Natural killer cell (primary cell): ENCODE measurements around the gene MMD2. TPM values are rescaled to one million over a fixed set of nuclear protein-coding genes. Genes with fewer than 3 reads are reported as not detected.

ENCODE experiments used
- ATAC-seq, 3 donors: fragments of 150-1000 bp in 2 of 3; fragments of 200-7000 bp in 1 of 3; cut with Tn5 transposase; 1 replicate in 1 of 3; 2 replicates in 2 of 3; pipeline ENCODE4 v1.10.0; 2021; ENCODE audit warnings: mild to moderate bottlenecking in 2 of 3, moderate library complexity in 2 of 3
- DNase-seq, 2 donors: peaks; one replicate each; pipeline versions ENCODE4 v3.0.0 to v3.0.0-alpha.2; 2013 to 2021; ENCODE audit warnings: mixed read lengths in 1 of 2
- H3K27ac ChIP-seq: one replicate; pipeline ENCODE4 v1.5.1; 2013; ENCODE audit warnings: mild to moderate bottlenecking, low read length
- H3K27me3 ChIP-seq: one replicate; pipeline ENCODE4 v1.6.1; 2013; ENCODE audit warnings: low read length; ENCODE audit not compliant: control insufficient read depth, insufficient read depth
- H3K36me3 ChIP-seq: one replicate; pipeline ENCODE4 v1.6.1; 2013; ENCODE audit warnings: low read length; ENCODE audit not compliant: control insufficient read depth, insufficient read depth
- H3K4me1 ChIP-seq: one replicate; pipeline ENCODE4 v1.6.1; 2013; ENCODE audit warnings: low read length; ENCODE audit not compliant: control insufficient read depth, insufficient read depth
- H3K4me3 ChIP-seq: one replicate; pipeline ENCODE4 v1.5.1; 2013; ENCODE audit warnings: low read length
- H3K9me3 ChIP-seq: one replicate; pipeline ENCODE4 v1.6.1; 2013; ENCODE audit warnings: low read length; ENCODE audit not compliant: control insufficient read depth, insufficient read depth
- H3K27ac Mint-ChIP-seq, 2 donors: one replicate each; pipeline ENCODE4 v1.8.0; 2022; ENCODE audit warnings: mild to moderate bottlenecking in 2 of 2, mixed read lengths in 2 of 2, moderate library complexity in 1 of 2
- H3K27me3 Mint-ChIP-seq, 2 donors: one replicate each; pipeline ENCODE4 v1.8.0; 2022; ENCODE audit warnings: low read depth in 2 of 2, mixed read lengths in 2 of 2
- H3K36me3 Mint-ChIP-seq: one replicate; pipeline ENCODE4 v1.8.0; 2022; ENCODE audit warnings: mixed read lengths
- H3K4me1 Mint-ChIP-seq, 2 donors: one replicate each; pipeline ENCODE4 v1.8.0; 2022; ENCODE audit warnings: mixed read lengths in 2 of 2
- H3K4me3 Mint-ChIP-seq: one replicate; pipeline ENCODE4 v1.8.0; 2022; ENCODE audit warnings: mild to moderate bottlenecking, moderate library complexity, mixed read lengths
- H3K9me3 Mint-ChIP-seq, 2 donors: one replicate each; pipeline ENCODE4 v1.8.0; 2022; ENCODE audit warnings: mixed read lengths in 2 of 2
- CTCF ChIP-seq: fragments of 200-600 bp; IDR thresholded peaks from one replicate; pipeline ENCODE4 v1.8.0; 2022; ENCODE audit warnings: antibody characterized with exemption
- WGBS: methylation state at CpG from one replicate; pipeline ENCODE4 v1.1.7; 2013; ENCODE audit warnings: missing lambda C conversion rate; ENCODE audit not compliant: insufficient coverage; 5-methylcytosine and 5-hydroxymethylcytosine counted together
- intact Hi-C: fragments of 100-400 bp; cut with micrococcal nuclease; formaldehyde crosslinking; loops from one replicate; pipeline ENCODE4 v1.14.2; 2022
- total RNA-seq, 4 donors: library from RNA; stranded (reverse); fragments of 120-200 nt in 1 of 4; gene quantifications; one replicate each; pipeline versions ENCODE4 v1.2.3 to v1.2.4, GENCODE V29; 2013 to 2022

MMD2 gene
- total RNA-seq, 3 donors from 2014 or later (not counting 1 experiment from before 2014, with no cell fraction given), result not detected

- no peaks in the 10 kb centered on the region for H3K4me1 Mint-ChIP-seq
- no peak overlapping the region for H3K4me3 Mint-ChIP-seq
- H3K27ac Mint-ChIP-seq, result no peak overlapping the region
- ATAC-seq, result no peak
- no peak overlapping the region for H3K4me3 ChIP-seq
- H3K27me3 Mint-ChIP-seq, result peaks cover 20 to 34% of the 10 kb centered on the region in 2 donors
- no peak for TF ChIP-seq CTCF
- H3K9me3 Mint-ChIP-seq, result no peaks in the 10 kb centered on the region
- no peak overlapping the region for H3K27ac ChIP-seq
- intact Hi-C loops, result no loop called here
- no peak for DNase-seq
- H3K9me3 ChIP-seq, result peaks cover 3% of the 10 kb centered on the region
- no peaks in the 10 kb centered on the region for H3K36me3 Mint-ChIP-seq
- H3K27me3 ChIP-seq, result no peaks in the 10 kb centered on the region
- no peaks in the 10 kb centered on the region for H3K36me3 ChIP-seq
- H3K4me1 ChIP-seq, result no peaks in the 10 kb centered on the region
- 77% methylated on average over 5 of the region's 5 CpGs for WGBS
Observed at GRCh38 chr7:4951304-4951703, 7.7 kb downstream of the MMD2 start.

- no peaks in the 10 kb centered on the region for H3K36me3 Mint-ChIP-seq
- peaks cover 3% of the 10 kb centered on the region for H3K9me3 ChIP-seq
- ATAC-seq (no peak), DNase-seq (no peak)
- H3K27ac ChIP-seq, result no peak overlapping the region
- no peaks in the 10 kb centered on the region for H3K4me1 Mint-ChIP-seq
- H3K4me3 Mint-ChIP-seq, result no peak overlapping the region
- no peaks in the 10 kb centered on the region for H3K27me3 ChIP-seq
- intact Hi-C loops, result no loop called here
- H3K27me3 Mint-ChIP-seq, result peaks cover 17 to 22% of the 10 kb centered on the region in 2 donors
- no peaks in the 10 kb centered on the region for H3K4me1 ChIP-seq
- WGBS, result 94% methylated on average over 7 of the region's 7 CpGs
- no peak for TF ChIP-seq CTCF
- H3K27ac Mint-ChIP-seq, result no peak overlapping the region
- H3K4me3 ChIP-seq, result no peak overlapping the region
- H3K9me3 Mint-ChIP-seq, result no peaks in the 10 kb centered on the region
- H3K36me3 ChIP-seq, result no peaks in the 10 kb centered on the region
Observed at GRCh38 chr7:4948402-4948801, 10.6 kb downstream of the MMD2 start.

- H3K4me3 Mint-ChIP-seq, result no peak overlapping the region
- peaks cover 3% of the 10 kb centered on the region for H3K9me3 ChIP-seq
- H3K27ac Mint-ChIP-seq, result no peak overlapping the region
- intact Hi-C loops, result no loop called here
- no peaks in the 10 kb centered on the region for H3K4me1 Mint-ChIP-seq
- H3K36me3 Mint-ChIP-seq, result no peaks in the 10 kb centered on the region
- DNase-seq, result no peak
- no peak overlapping the region for H3K4me3 ChIP-seq
- no peak for ATAC-seq
- TF ChIP-seq CTCF, result no peak
- H3K27ac ChIP-seq, result no peak overlapping the region
- H3K27me3 ChIP-seq, result no peaks in the 10 kb centered on the region
- peaks cover under 1 to 5% of the 10 kb centered on the region in 2 donors for H3K27me3 Mint-ChIP-seq
- 93% methylated on average over 26 of the region's 26 CpGs for WGBS
- no peaks in the 10 kb centered on the region for H3K9me3 Mint-ChIP-seq
- H3K36me3 ChIP-seq, result no peaks in the 10 kb centered on the region
- H3K4me1 ChIP-seq, result no peaks in the 10 kb centered on the region
Observed at GRCh38 chr7:4945949-4946348, 13.0 kb downstream of the MMD2 start.

GRCh38 chr7:4944939-4945338 is 14.0 kb downstream of the MMD2 start:
- no peak for DNase-seq
- Histone ChIP-seq H3K27me3 (no peaks in the 10 kb centered on the region), H3K36me3 (no peaks in the 10 kb centered on the region), H3K4me1 (no peaks in the 10 kb centered on the region), H3K4me3 (no peak overlapping the region), H3K27ac (no peak overlapping the region), H3K9me3 (peaks cover 3% of the 10 kb centered on the region)
- TF ChIP-seq CTCF, result no peak
- Mint-ChIP-seq H3K27me3 (peaks cover 0 to 5% of the 10 kb centered on the region in 2 donors), H3K4me1 (no peaks in the 10 kb centered on the region), H3K4me3 (no peak overlapping the region), H3K27ac (no peak overlapping the region), H3K36me3 (no peaks in the 10 kb centered on the region), H3K9me3 (no peaks in the 10 kb centered on the region)
- intact Hi-C loops, result no loop called here
- WGBS, result 75% methylated on average over 4 of the region's 4 CpGs
- no peak for ATAC-seq
